ENCODE results near the gene ZNF674. TPM values are rescaled to one million over a fixed set of nuclear protein-coding genes. Genes with fewer than 3 reads are reported as not detected.

ZNF674 gene
- total RNA-seq, result 5.7 and 6.7 TPM in 2 replicates
- polyA plus RNA-seq, result 2.3 and 2.5 TPM in 2 replicates
- 2.0 and 2.4 TPM in 2 replicates for polyA plus RNA-seq (2011; cell fraction: cytosol; rRNA removed)
- 7.8 TPM in 2 replicates for polyA plus RNA-seq (2011; cell fraction: nucleus; rRNA removed)
- polyA plus RNA-seq (2012), result 2.7 and 3.3 TPM in 2 replicates
- polyA minus RNA-seq, result 10.4 and 10.9 TPM in 2 replicates
- 3.5 TPM for polyA minus RNA-seq (2011; cell fraction: cytosol; rRNA and poly(A)+ RNA removed)
- 10.9 and 11.3 TPM in 2 replicates for polyA minus RNA-seq (2011; cell fraction: nucleus; rRNA and poly(A)+ RNA removed)
- Bru-seq, nascent RNA, result percentile 55 among the genes with signal in this experiment
- percentile 51 among the genes with signal in this experiment for BruChase-seq, experiment 1, labeled RNA remaining after a 6-hour chase
- BruChase-seq, experiment 2, labeled RNA remaining after a 2-hour chase, result percentile 57 among the genes with signal in this experiment
- long read RNA-seq, partial matches to known transcripts, result 1 of 5 reads
- long read RNA-seq, other reads (novel, unspliced or antisense), result 1 of 5 reads

DNA sequence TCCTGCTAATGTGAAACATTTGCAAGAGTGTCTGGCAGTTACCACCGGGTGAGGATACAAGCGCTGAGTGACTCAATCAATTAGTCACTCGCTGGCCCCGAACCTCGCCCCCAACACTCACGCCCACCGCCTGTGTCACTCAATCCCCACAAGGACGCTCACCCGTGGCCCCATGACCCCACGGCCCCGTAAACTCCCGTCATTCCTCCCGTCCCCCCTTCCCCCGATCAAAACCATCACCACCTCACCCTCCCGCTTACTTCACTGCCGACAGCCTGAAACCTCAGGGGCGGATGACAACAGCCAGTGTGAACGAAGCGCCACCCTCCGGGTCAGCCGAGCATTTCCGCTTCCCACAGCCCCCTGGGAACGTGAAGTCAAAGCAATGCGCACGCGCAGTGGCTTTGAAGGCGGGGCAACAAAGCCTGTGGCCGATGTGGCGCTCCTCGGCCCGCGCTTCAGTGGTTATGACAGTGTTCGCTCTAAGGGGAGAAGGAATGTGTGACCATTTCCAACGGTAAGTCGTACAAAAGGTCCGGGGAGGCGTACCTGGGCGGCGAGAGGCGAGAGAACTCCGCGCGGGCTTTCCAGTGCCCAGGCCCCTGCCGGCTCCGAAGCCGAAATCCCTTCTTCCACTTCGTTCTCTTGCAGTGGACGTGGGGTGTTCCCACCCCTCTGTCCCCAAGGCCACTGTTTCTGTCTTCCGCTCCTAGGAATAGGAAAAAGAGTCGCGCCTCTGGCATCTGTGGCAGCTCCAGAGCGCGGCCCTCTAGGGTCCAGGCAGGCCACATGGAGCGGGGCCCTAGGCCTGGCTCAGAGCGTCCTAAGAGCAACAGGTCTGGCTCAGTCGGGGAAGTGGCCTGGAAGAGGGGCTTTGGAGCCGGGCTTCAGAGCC is at the start of gene ZNF674:
ZNF674 (minus strand) TSS at position 311 of the 895 bp plus-strand sequence. CDS start 3,334 bp downstream, outside the sequence.
- H3K36me3 ChIP-seq (ENCODE audit: control insufficient read depth in 2 of 2, extremely low read depth in 1 of 2, insufficient read depth in 2 of 2, low read length in 2 of 2), result peaks cover 0 to 2% of the 10 kb centered on the region in 2 experiments
- TF ChIP-seq JUN (IDR thresholded peaks at IDR 0.05; ENCODE audit: borderline replicate concordance, insufficient read depth, insufficient read length, low read depth), result peak; percentile 52
- TF ChIP-seq, protein P1, sequence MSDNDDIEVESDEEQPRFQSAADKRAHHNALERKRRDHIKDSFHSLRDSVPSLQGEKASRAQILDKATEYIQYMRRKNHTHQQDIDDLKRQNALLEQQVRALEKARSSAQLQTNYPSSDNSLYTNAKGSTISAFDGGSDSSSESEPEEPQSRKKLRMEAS (IDR thresholded peaks at IDR 0.05; ENCODE audit: insufficient read depth, insufficient read length), result no peak
- no peak for TF ChIP-seq GATA2 (IDR thresholded peaks at IDR 0.05; ENCODE audit: insufficient read depth, insufficient read length, low read depth, low read length)
- TF ChIP-seq POLR2AphosphoS5 (IDR thresholded peaks at IDR 0.05; ENCODE audit: insufficient read depth, low read depth, low read length), result peak; percentile 68
- TF ChIP-seq, protein P2, sequence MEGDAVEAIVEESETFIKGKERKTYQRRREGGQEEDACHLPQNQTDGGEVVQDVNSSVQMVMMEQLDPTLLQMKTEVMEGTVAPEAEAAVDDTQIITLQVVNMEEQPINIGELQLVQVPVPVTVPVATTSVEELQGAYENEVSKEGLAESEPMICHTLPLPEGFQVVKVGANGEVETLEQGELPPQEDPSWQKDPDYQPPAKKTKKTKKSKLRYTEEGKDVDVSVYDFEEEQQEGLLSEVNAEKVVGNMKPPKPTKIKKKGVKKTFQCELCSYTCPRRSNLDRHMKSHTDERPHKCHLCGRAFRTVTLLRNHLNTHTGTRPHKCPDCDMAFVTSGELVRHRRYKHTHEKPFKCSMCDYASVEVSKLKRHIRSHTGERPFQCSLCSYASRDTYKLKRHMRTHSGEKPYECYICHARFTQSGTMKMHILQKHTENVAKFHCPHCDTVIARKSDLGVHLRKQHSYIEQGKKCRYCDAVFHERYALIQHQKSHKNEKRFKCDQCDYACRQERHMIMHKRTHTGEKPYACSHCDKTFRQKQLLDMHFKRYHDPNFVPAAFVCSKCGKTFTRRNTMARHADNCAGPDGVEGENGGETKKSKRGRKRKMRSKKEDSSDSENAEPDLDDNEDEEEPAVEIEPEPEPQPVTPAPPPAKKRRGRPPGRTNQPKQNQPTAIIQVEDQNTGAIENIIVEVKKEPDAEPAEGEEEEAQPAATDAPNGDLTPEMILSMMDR (IDR thresholded peaks at IDR 0.05; ENCODE audit: extremely low read depth in 1 of 2, insufficient read depth in 1 of 2, low read depth in 1 of 2, low read length in 2 of 2), result peak in 1 of 2 donors; percentile 13
- no peak for TF ChIP-seq MYC (IDR thresholded peaks at IDR 0.05; ENCODE audit: low read depth, low read length)
- peak; percentile 74 for TF ChIP-seq FOS (IDR thresholded peaks at IDR 0.05; ENCODE audit: borderline replicate concordance, insufficient read depth, low read length)
- peak; percentile 81 for TF ChIP-seq POLR2A (IDR thresholded peaks at IDR 0.05; ENCODE audit: low read depth, low read length)
- TF ChIP-seq EZH2 (IDR thresholded peaks at IDR 0.05; ENCODE audit: borderline replicate concordance, low read depth, low read length, severe bottlenecking), result no peak
- no peaks in the 10 kb centered on the region for H3K9me1 ChIP-seq (replicated peaks; ENCODE audit: control insufficient read depth, extremely low read depth, insufficient read depth, low read length)
- intact Hi-C loops (cut with micrococcal nuclease), result no loop called here
- POLR2A ChIA-PET, result no interaction called here
- DNase-seq (ENCODE audit: low read depth, low spot score) (peak; percentile 91), FAIRE-seq (peak; percentile 91)
- H3K4me1 ChIP-seq (ENCODE audit: control insufficient read depth, extremely low read depth, insufficient read depth, low read length), result peaks cover 13% of the 10 kb centered on the region
- H3K27ac ChIP-seq (ENCODE audit: insufficient read depth, low read depth, low read length), result peak within 1 kb of the TSS; percentile 92
- H4K20me1 ChIP-seq (replicated peaks; ENCODE audit: control insufficient read depth, extremely low read depth, insufficient read depth, low read length), result no peaks in the 10 kb centered on the region
- H3K9me3 ChIP-seq (replicated peaks; ENCODE audit: control insufficient read depth, insufficient read depth, low read length), result no peaks in the 10 kb centered on the region
- no peaks in the 10 kb centered on the region for H3K27me3 ChIP-seq (ENCODE audit: control insufficient read depth in 2 of 2, insufficient read depth in 2 of 2, low read length in 2 of 2)
- H3K4me2 ChIP-seq (ENCODE audit: insufficient read depth, low read length), result peak within 1 kb of the TSS; percentile 90
- peak within 1 kb of the TSS; percentile 96 for H3K9ac ChIP-seq (replicated peaks; ENCODE audit: extremely low read depth, insufficient read depth, low read length)
- peaks cover 31% of the 10 kb centered on the region for H3K79me2 ChIP-seq (ENCODE audit: control insufficient read depth, insufficient read depth, low read length)
- peak within 1 kb of the TSS; percentile 68 to 89 (median 80) for H3K4me3 ChIP-seq (replicated peaks in 1 of 3; ENCODE audit: insufficient read depth in 1 of 3, low read depth in 1 of 3, low read length in 3 of 3)
- dilution Hi-C loops (cut with MboI; ENCODE audit: extremely low pct_ligation_motif_present, low sequenced_read_pairs), result no loop called here
- BruUV-seq (replicated peaks), result TSS peak; percentile 60
- CTCF ChIA-PET, result no interaction called here
- peak within 1 kb of the TSS; percentile 37 for H2AFZ ChIP-seq (ENCODE audit: low read depth, low read length)

Data from endothelial cell of umbilical vein (primary cell).